Iris pigment epithelial cell (primary cell): ENCODE results near the gene SCIN.
"Not testable (repeated sequence)": the region's sequence is repeated elsewhere in the genome, so short reads cannot be mapped to it uniquely, and the experiment has no call there.

Experiments used
- DNase-seq: peaks from one replicate; pipeline ENCODE4 v3.0.0-alpha.2; 2011; ENCODE audit warnings: low read depth

The SCIN gene

DNA sequence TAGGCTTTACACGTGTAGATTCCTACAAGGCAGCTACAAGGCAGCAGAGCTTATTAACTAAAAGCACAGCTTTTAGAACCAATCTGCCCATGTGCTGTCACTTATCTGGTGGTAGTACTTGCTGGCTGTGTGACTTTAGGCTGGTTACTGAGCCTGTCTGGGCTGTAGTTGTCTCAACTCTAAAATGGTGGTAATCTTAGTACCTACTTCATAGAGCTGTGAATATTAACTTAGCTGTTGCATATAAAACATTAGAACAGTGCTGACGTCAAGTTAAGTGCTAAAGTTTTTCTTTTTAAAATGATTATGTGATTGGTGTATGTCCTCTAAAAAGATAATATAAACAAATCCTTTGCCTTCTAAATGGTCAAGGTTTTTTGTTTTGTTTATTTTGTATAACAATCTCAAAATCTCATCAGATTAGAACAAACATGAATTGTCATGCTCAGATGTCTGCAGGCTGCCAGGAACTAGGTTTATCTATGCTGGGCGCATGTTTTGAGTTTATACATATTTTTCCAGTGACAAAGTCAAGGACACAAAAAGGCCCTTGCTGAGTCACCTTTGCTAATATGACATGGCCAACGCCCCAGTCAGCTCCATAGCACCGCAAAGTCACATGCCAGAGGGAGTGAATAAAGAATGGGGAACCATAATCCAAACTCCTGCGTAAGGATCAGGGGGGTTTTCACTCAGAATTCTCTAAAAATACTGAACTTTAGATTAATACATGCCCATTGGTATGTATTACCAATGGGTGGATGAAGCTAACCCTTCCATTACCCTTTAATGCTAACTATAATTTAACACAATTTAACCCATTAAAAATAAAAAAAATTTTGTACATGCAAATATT is 77.1 kb downstream of the SCIN start:
- peak; percentile 67 for DNase-seq

DNA sequence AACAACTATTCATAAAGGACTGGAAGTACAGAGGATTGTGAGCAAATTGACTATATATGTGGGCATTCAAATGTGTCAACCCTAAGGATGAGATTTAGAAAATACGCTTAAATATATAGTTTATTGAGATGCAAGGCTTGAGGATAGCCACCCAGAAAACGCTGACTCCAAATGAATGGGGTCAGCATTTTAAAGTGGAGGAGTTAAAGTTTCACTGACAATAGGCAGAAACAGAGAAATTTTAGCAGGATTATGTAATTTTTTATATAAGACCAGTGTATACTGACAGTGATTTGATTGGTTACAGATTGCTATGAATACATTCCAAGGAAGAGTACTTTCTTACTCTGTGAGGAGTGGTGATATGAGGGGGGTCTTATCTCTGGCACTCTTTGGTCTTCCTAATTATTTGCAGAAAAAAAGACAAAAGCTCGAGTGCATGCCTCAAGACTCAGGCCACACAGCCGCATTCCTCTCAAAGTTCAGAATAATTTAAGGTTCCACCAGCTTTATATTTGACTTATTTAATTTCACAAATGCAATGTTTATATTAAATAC is 78.3 kb downstream of the SCIN start:
- DNase-seq = no peak

DNA sequence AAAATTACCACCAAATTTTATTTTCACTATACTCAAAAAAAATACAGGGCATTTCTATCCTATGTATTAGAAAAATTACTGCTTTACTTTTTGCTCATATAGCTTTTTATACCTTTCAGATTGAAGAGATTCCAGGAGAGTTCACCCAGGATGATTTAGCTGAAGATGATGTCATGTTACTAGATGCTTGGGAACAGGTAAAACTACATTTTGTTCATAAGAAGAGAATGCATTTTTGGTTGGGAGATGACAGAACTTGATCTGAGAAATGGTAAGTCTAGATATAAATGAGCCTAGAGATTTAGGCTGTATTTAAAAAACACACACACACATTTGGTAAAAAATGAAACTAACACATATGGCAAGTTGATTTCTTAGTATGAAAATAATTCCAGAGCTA is 78.8 kb downstream of the SCIN start:
- DNase-seq = no peak

DNA sequence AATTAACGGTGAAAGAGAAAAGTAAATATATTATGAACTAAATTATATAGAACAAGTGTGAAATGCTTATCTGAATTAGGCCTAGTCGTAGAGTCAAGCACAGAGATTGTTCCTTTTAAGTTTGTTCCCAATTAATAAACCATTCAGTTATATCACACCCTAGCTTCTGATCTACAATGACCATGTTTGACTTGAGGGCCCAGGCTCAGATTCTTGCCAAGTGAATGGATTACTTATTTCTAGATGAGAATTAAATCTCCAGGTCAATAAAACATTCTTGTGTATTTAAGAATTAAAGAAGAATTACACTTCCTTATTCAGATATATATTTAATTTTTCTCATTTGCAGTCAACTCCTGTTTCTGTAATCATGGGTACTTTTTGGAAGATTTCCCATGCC is 79.6 kb downstream of the SCIN start:
- DNase-seq = no peak

DNA sequence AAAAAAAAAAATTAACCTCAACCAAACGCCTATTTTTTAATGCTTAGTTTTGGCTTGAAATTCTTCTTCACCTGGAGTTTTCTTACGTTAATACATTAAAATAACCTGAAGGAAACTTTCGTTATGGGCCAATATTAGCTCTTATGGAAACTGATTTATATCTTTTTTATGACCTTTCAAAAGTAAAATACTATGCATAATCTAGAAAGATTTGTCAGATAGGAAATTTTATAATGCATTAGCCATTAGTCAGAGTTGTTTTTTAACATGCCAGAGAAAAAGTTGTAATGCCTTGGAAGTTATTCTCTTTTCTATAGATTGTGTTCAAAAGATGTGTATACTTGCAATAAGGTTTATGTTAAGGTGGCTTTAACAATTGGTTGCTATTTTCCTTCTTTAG is 82.6 kb downstream of the SCIN start:
- DNase-seq = no peak

DNA sequence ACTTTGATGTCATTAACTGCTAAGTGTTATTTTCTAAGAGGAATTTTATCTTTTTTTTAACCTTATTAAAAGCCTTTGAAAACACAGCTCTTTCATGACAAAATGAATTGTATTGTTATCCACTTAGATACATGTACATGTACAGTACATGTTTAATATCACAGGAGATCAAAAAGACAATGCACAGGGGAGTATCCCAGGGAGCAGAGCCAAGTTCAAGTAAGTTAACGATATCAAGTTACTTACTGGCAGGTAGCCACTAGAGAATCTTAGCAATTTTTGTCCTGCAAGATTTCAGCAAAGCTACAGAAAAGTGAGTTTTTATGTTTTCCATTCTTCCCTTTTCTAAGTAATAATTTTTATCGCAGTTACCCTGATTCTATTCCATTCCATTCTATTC is 83.0 kb downstream of the SCIN start:
- peak; percentile 71 for DNase-seq

DNA sequence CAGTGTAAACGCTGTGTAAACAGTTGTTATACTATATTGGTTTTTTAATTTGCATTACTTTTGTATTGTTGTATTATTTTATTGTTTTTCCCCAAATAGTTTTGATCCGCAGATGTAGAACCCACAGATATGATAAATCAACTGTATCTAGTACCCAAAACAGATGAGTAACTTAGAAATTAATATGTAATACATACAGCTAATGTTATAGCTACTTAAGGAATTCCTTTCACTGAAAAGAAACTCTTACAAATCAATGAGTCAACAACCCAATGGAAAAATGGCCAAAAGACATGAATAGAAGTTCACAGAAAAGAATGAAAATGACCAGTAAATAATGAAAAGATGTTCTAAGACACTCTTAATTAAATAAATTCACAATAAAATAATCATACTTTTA is 84.6 kb downstream of the SCIN start:
- DNase-seq = no peak

DNA sequence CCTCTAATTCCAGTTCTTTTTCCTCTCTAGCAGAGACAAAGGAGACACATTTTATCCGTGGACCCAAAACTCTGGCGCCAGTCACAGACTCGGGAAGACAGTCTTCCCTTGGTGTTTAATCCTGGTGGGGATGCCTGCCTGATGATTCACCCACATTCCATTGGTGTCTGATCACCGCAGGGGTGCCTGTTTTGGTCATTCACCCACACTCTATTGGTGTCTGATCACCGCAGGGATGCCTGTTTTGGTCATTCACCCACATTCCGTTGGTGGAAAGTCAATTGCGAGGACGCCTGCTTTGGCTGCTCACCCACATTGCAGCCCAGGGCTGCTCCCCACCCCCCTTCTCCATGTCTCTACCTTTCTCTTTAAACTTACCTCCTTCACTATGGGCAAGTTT is 89.9 kb downstream of the SCIN start:
- peak; percentile 93 for DNase-seq

DNA sequence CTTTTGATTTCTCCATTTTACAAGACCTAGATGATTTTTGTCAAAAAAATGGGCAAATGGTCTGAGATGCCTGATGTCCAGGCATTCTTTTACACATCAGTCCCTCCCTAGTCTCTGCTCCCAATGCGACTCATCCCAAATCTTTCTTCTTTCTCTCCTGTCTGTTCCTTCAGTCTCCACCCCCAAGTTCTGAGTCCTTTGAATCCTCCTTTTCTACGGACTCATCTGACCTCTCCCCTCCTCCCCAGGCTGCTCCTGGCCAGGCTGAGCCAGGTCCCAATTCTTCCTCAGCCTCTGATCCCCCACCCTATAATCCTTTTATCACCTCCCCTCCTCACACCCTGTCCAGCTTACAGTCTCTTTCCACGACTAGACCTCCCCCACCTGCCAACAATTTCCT is 90.5 kb downstream of the SCIN start:
- DNase-seq = not testable (repeated sequence)

DNA sequence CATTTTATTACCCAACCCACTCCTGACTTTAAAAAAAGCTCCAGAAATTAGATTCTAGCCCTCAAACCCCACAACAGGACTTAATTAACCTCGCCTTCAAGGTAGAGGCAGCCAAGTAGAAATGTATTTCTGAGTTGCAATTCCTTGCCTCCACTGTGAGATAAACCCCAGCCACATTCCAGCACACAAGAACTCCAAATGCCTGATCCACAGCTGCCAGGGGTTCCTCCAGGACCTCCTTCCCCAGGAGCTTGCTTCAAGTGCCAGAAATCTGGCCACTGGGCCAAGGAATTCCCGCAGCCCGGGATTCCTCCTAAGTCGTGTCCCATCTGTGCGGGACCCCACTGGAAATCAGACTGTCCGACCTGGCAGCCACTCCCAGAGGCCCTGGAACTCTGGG is 91.1 kb downstream of the SCIN start:
- no peak for DNase-seq

DNA sequence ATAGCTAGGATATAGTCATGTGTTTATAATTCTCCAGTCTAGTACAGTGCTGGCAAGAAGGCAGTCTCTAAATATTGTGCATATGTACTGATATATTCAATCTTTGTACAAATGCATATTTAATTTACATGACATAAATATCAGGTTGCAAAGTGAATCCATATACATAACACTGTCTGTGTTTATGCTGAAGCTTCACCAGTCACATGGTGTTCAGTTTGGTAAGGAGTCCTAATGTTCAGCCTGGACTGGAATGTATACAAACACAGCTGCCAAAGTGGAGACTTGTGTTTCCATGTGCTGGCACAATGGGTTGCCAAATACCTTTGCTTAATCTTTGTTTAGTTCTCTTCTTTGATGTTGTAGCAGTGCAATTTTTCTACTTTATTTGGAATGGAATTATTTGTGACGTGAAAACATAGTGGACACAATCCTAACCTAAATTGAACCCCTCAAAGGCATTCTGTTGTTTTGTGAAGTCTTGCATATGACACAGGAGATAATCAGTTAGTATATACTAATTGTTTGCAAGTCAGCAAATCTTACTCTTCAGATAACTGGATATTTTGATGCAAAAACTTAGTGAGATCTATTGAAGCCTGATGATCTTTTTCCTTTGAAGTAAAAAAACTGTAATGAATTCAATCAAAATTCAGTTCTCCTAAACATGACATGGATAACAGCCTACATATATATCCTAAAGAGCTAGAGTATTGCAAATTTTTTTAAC is 99.6 kb downstream of the SCIN start:
- DNase-seq = peak; percentile 92

DNA sequence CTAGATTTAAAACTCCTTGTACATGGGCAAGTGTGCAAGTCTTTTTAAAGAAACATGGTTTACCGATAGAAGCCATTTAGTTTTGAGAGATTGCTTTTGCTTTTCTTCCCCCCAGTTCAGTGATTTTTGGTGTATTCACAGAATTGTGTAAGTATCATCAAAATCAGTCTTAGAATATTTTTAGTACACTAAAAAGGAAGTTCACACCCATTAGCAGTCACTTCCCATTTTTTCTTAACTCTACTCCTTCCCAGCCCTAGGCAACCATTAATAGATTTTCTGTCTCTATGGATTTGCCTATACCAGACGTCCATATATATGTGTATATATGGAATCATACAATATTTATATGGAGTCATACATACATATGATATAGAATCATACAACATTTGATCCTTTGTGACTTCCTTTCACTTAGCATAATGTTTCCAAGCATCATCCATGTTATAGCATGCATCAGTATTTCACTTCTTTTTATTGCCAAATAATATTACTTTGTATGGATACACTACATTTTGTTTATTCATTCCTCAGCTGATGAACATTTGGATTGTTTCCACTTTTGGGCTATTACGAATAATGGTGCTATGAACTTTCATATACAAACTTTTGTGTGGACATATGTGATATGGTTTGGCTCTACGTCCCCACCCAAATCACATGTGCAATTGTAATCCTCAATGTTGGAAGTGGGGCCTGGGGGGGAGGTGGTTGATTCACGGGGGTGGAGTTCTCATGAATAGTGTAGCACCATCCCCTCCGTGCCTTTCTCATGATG is 100.4 kb downstream of the SCIN start:
- no peak for DNase-seq

DNA sequence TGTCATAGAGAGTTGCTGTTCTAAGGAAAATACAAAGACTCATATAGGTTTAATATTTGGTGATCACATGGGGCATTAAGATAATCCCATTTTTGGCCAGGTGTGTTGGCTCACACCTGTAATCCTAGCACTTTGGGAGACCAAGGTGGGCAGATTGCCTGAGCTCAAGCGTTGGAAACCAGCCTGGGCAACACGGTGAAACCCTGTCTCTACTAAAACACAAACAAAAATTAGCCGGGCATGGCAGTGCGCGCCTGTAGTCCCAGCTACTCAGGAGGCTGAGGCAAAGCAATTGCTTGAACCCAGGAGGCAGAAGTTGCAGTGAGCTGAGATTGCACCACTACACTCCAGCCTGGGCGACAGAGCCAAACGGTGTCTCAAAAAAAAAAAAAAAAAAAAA is 102.9 kb downstream of the SCIN start:
- not testable (repeated sequence) for DNase-seq

DNA sequence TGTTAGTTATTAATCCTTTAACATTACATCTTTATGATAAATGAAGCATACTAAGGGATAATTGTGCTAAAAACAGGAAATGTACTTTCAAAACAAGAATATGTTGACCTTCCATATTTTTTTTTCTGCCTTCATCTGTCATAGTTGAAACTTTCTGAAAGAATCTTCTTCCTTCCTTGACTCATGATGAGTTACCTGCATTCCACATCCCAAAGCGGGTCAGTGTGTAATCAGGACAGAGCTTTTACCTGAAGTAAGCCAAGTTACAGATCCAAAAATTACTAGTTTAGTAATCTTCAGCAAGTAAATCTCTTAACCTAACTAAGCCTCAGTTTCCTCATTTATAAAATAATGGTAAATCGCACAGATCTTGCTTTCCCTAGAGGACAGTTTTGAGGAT is 103.5 kb downstream of the SCIN start:
- no peak for DNase-seq

DNA sequence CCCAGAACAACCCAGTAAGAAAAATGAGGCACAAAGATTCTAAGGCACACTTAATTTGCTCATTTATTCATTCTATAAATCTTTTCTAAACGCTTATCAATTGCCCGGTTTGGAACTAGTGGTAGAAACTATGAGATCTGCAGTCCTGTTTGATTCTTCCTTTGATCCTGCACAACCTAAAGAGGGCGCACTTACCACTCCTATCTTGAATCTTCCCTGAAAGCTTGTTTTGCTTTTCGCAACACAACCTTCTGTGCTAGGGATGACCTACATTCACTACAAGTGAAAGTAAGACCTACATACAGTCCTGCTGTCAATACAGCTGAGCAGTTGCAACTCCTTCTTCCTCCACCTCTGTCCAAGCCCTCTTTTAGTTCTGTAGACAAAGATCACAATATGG is 104.3 kb downstream of the SCIN start:
- peak; percentile 84 for DNase-seq

DNA sequence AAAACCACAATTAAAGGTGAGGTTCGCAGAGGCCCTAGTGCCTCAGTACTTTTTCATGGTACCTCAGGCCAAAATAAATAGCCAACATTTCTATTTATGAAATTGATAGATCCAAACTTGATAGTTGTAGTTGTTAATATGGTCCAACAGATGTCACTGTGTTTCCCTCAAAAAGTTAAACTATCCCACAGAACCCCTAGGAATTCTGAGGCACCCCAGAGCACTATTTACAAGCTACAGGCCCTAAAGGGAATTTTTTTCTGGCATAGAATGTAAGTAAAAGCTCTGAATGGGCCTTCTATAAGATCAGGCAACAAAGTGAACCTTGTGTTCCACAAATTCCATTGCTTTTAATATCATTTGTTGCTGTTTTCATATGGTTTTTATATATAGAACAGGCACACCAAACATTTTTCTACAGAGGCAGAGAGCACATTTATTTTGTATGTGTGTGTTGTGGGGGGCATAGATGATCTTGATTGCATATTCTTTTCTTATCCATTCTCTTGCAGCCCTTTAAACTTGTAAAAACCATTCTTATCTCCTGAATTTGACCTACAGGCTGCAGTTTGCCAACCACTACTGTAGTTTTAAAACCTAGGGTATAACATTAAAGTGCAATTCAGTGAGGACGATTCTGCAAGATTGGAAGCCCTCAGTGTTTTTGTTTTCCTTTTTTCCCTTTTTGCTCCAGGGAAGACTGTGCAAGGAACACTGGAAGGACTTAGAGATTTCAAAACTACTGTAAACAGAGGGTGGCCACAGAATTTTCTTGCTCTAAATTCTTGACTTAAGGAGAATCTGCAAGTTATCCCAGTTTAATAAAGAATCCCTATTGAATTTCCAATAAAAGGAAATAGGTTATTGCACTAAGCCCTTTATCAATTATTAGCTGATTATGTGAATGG is 113.4 kb downstream of the SCIN start:
- no peak for DNase-seq

DNA sequence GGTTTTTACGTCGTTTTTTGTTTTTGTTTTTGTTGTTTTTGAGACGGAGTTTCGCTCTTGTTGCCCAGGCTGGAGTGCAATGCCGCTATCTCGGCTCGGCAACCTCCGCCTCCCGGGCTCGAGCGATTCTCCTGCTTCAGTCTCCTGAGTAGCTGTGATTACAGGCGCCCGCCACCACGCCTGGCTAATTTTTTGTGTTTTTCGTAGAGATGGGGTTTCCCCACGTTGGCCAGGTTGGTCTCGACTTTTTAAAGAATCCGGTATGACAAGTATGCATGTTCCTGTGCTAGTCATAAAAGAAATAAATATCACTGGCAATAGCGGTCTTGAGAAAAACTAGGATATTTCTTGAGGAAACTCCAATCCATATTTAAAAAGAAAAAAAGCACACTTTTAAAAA is 114.2 kb downstream of the SCIN start:
- DNase-seq = no peak

DNA sequence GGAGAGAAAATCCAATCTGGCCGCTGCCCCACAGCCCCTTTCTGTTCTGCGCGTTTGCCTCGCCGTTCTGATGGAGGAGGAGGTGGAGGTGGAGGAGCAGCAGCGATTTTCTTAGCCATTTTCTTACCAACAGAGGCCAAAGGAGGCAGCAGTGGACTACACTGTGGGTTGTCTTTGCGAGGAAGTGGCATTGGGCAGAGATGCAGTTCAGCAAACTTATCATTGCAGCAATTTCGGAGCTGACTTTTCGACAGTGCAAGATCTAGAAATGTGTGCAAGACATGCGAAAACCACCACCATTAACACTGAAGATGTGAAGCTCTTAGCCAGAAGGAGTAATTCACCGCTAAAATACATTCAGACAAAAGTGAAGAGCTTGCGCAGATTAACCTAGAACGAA is 115.0 kb downstream of the SCIN start:
- DNase-seq = peak; percentile 45

DNA sequence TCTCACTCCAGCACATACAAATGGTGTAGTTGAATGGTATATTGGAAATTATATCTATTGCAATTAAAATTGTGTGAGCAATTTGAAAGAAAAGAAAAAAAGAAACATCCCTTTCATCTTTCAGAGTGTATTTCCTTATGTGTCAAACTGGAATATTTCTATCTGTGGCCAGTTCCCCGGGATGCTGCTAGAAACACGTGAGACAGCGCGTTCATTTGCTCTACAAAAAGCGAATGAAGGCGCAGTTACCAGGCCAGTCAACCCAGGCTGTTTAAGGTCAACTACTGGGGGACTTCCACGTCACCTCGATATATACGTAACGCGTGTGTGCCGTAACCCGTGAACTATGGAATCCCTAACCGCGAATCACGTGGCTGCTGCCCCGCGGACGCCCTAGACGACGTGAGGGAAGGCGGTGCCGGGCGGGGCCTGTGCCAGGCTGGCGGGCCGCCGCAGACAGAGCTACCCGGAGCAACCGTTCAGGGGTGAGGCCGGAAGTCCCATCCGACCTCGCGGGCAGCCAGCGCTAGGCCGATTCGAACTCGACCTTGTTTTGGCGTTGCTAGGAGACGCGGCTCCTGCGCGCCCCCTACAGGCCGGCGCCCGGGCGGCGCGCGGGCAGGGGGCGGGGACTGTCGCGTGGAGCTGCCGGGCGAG is 115.8 kb downstream of the SCIN start:
- peak; percentile 84 for DNase-seq

DNA sequence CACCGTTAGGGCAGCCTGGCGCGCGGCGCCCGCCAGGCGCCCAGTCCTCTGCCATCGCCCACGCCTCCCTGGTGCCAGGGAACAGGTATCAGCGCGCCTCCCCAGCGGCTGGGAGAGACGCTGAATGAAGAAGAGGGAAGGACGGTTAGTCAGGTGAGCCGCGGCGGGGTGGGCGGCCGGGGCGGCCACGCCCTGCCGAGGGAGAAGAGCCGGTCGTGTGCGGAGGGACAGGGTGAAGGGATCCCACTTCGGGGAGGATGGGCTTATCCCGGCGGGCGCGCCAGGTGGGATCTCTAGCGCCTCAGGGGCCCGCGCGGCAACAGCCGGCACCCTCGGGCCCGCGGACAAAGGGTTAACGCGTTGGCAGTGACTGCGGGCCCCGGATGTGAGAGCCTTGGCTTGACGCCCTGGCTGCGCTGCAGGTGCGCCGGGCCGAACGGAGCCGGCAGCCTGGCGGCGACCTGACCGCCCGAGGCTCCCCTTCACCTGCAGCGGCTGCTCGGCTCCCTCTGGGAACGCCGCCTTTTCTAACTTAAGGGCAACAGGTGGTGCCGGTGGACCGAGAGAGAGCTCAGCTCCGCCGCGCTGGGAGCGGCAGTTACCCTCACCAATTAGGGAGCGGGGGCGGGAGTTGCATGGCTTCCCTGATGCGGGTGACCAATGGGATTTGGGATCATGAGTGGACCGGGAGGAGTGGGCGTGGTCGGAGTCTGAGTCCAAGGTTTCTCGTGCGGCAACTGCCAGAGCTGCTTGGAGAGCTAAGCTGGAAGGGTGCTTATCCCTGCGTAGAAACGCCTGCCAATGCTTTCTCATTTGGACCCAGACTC is 116.6 kb downstream of the SCIN start, which contains the start of gene ARL4A:
Gene ARL4A, plus strand, starts transcription at position 743 of the 827 bp plus-strand sequence. CDS start 622 bp downstream, outside the sequence.
- peak; percentile 98 for DNase-seq
